ENCODE data around the gene ZFAND5.

The ZFAND5 gene

DNA sequence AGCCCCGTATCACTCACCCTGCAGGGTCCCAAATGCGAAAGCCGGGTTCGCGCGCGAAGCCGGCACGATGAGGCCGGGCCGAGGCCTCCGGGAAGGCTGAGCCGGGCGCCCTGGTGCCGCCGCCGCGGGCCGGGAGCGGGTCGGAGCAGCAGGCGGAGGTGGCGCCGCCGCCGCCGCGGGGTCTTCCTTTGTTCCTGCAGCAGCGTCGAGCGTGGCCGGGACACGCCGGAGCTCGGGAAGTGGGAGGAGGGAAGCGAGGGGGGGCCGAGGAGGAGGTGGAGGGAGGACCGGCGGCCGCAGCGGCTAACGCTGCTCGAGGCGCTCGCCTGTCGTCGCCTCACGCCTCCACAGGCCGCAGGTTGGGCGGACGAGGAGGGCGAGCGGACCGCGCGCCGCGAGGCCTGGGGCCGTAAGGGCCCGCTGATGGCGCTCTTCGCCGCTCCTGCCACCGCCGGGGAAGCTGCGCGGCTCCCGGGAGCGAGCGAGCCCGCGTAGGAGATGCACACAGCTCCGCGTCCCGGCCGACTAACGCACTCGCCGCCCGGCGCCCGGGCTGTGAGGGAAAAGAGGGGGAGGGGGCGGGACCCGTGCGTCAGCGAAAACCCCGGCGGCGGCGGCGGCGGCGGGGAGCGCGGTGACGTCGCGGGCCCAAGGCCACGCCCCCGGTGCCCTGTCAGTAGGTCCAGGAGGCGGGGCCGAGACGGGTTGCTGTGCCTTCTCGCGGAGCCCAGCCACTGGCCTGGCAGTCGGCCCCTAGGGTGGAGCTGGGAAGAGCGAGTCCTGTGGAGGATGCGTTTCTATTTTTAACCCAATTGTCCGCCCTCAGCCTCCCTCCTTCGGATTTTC is at the start of gene ZFAND5:
TSS of gene ZFAND5 (minus strand) at position 530 of the 846 bp plus-strand sequence. CDS start 4,430 bp downstream, outside the sequence.
- peak; percentile 99 to 100 (median 99) for DNase-seq

GRCh38 chr9:72412483-72413040 is 47.6 kb upstream of the ZFAND5 start:
- peak; percentile 22 to 35 (median 26) for DNase-seq

- DNase-seq, result no peak
These were observed 45.2 kb upstream of the ZFAND5 start for GRCh38 chr9:72410214-72410613.

- no peak for DNase-seq
These were observed 42.1 kb upstream of the ZFAND5 start for GRCh38 chr9:72407114-72407513.

DNA sequence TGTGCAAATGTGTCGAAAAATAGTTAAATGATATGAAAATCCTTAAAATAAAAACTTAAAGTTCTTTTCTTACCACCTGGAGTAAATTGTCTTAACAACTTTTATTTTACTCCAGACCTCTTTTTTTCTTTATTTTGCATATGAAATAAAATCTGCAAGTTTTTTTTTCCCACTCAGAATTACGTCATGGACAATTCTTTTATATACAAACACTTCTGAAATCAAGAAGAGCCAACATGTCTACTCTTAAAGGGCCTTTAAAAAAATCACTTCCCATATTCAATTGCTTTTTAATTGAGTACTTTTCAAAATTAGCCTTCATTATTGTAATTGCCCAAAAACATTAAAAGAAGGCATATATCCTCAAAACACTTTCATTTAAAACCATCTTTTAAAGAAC is 37.7 kb upstream of the ZFAND5 start:
- DNase-seq, result no peak

- no peak for DNase-seq
These were observed 36.4 kb upstream of the ZFAND5 start for GRCh38 chr9:72401396-72401795.

- no peak for DNase-seq
These were observed 35.9 kb upstream of the ZFAND5 start for GRCh38 chr9:72400866-72401265.

DNA sequence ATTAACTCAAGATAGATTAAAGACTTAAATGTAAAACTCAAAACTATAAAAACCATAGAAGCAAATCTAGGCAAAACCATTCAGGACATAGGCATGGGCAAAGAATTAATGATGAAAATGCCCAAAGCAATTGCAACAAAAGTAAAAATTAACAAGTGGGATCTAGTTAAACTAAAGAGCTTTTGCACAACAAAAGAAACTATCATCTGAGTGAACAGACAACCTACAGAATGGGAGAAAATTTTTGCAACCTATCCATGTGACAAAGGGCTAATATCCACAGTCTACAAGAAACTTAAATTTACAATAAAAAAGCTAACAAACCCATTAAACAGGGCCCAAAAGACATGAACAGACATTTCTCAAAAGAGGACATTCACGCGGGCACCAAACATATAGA is 34.4 kb upstream of the ZFAND5 start:
- no peak for DNase-seq

GRCh38 chr9:72396247-72397091 is 31.5 kb upstream of the ZFAND5 start:
- peak; percentile 17 to 40 (median 36) for DNase-seq

- peak; percentile 10 to 70 (median 64) for DNase-seq
These were observed 29.1 kb upstream of the ZFAND5 start for GRCh38 chr9:72394066-72394465.

GRCh38 chr9:72390907-72391306 is 25.9 kb upstream of the ZFAND5 start:
- DNase-seq, result no peak

DNA sequence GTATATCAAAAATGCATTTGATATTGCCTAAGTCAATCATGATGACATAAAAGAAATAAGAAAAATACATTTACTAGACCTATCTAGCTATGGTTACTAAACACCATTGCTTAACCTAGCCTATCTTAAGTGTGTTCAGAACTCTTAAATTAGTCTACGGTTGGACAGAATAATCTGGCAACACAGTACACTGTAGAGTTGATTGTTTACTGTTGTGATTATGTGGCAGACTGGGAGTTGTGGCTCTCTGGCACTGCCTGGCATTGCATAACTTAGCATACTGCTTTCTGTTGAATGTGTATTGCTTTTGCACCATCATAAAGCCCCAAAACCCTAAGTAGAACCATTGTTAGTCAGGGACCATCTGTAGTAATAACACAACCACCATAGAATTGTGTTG is 21.2 kb upstream of the ZFAND5 start:
- DNase-seq, result no peak

DNA sequence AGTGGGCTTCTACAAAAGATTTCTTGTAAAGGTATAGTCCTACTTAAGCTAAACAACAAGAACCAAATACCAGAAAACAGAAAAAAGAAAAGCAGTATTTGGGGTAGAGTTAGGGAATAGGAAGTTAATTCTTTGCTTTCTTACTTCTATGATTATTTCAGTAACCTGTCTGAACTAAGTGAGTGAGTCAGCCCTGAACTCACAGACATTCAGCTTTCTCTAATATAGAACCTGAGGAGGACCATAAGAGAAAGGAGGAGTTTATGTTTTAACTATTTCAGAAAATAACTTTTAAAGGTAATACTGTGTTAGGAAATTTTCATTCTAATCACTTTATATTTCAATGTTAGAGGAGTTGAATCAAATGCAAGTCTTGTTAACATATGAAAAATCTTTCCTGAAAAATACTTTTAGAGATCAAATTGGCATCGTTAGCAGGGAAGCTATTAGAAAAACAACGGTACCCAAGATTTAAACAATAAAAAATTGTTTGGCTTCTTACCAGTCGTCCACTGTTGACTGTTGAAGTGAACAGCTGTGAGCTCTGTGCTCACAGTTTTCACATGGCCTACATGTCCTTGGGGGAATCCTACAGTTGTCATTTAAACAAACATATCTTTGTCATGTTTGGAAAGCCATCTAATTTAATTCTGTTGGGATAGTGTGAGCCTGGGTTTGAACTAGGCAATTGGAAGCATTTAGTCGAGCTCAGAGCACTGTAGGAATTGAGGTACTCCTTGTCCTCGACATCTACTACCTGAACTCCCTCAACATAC is 19.9 kb upstream of the ZFAND5 start:
- DNase-seq, result no peak

GRCh38 chr9:72383978-72384709 is 19.1 kb upstream of the ZFAND5 start:
- no peak for DNase-seq

DNA sequence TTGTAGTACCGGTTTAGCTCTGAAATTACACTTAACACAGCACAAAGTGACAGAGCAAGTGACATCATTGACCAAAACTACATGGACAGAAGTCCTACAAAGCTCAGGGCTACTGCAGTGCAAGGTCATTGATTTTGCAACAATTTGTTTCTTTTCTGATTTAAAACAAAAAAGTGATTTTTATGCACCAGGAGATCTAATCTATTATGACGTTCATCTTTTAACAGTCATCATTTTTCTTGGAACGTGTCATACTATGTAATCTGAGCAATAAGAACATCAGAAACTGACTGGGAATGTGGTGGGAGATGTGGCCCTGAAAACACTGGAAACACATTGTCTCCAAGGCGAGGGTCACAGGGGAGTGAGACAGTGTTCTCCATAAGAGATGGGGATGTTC is 17.4 kb upstream of the ZFAND5 start:
- no peak for DNase-seq

GRCh38 chr9:72377041-72377440 is 12.0 kb upstream of the ZFAND5 start:
- DNase-seq, result no peak

GRCh38 chr9:72371151-72371550 is 6.1 kb upstream of the ZFAND5 start:
- no peak for DNase-seq

- peak; percentile 91 to 94 (median 93) for DNase-seq
These were observed 683 bp upstream of the ZFAND5 start for GRCh38 chr9:72365525-72366256.

GRCh38 chr9:72363908-72364678 is 915 bp downstream of the ZFAND5 start:
- peak; percentile 73 to 86 (median 74) for DNase-seq

DNA sequence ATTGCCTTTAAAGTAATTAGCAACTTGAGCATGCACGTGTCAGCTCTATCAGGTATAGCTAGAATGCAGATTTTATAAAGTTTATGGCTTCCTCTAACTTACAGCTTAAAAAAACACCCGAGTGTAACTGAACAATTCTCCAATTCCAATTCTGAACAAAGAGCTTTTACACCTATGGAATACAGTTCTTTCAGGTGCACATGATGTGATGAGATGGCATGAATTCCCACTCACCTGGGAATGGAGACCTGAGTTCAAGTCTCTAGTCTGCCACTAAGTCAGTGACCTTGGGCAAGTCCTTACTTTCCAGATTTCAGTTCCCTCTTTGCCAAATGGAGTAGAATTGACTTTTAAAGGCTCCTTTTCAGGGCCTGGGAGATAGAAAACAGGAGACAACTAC is 1.8 kb downstream of the ZFAND5 start:
- peak in 2 of 3 donors; percentile 27 to 34 for DNase-seq
